ENCODE results near the gene F2RL1. TPM values are rescaled to one million over a fixed set of nuclear protein-coding genes. Genes with fewer than 3 reads are reported as not detected.

F2RL1 gene
- total RNA-seq, 4 donors from 2014 or later = 0.19 to 3.6 (median 0.35) TPM

GRCh38 chr5:76800579-76800978 is 18.3 kb upstream of the F2RL1 start:
- no peak for TF ChIP-seq CTCF (IDR thresholded peaks at IDR 0.05; ENCODE audit: low read depth)

DNA sequence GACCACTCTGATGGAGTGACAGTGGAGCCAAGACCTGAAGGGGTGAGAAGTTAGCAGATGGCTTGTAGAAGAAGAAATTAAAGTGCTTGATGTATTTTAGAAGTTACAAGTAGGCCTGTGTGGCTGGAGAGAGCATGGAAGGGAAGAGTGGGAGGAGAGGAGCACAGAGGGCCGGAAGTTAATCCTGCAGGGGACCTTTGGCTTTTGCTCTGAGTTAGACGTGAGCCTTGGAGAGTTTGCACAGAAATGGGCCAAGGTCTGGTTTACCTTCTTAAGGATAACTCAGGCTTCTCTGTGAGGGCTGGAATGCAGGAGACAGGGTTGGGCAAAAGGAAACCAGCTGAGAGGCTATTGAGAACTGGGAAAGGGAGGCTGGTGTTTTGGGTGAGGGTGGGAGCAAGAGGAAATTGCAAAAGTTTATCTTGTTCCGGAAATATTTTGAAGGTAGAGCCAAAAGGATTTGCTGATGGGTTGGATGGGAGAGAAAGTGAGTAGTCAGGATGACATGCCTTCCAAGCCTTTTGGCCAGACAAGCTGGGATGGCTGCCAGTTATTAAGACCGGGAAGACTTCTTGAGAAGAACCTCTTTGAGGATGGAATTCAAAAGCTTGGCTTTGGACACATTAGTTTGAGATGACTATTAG is 17.5 kb upstream of the F2RL1 start:
- no peak for TF ChIP-seq CTCF (IDR thresholded peaks at IDR 0.05; ENCODE audit: low read depth)

DNA sequence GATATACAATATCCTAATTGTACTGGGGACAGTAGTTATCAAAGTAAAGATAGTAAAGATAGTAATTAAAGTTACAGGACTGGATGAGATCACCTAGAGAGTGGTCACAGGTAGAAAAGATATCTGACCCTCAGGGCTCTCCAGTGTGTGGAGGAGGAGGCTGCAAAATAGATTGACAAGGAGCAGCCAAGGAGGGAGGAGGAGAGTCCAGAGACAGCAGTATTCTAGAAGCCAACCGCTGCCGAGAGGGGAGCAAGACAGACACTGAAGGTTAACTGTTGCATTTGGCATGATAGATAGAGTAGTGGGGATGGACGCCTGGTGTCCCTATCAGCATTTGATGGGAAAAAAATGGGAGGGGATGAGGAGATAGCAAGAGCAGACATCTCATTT is 17.0 kb upstream of the F2RL1 start:
- TF ChIP-seq CTCF (IDR thresholded peaks at IDR 0.05; ENCODE audit: low read depth) = no peak

DNA sequence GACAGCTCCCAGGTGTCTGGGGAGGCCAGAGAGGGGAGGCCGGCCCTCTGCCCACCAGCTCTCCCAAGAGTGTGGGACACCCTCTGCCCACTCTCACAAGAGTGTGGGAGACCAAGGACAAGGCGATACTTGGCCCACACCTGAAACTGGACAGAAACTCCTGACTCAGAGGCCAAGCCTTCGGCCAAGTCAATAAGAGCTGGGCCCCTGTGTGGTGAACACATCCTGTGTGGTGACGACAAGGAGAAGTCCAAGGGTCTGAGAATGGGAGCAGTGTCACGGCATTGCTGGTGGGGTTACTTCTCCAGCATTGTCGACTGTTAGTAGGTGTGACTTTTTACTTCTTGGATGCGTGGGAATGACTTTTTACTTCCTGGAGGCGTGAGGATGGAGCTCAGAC is 14.6 kb upstream of the F2RL1 start:
- no peak for TF ChIP-seq CTCF (IDR thresholded peaks at IDR 0.05; ENCODE audit: low read depth)

- no peak for TF ChIP-seq CTCF (IDR thresholded peaks at IDR 0.05; ENCODE audit: low read depth)
Measured at GRCh38 chr5:76805821-76806505, 12.9 kb upstream of the F2RL1 start.

DNA sequence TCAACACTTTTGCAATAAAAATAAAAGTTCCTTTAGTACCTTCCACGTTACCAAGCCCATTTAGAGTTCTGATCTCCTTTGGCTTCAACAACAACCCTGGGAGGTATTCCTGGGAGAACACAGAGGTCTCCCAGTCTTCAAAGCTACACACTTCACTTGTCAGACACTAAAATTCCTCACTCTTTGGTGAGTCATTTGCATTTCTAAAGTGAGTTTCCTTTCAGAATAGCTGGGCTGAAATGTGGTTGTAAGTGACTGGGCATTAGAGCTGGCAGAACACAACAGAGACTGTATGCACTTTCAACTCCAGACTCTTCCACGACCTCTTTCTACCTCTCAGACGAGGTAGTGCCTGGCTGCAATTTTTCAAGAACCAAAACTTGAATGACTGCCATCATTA is 11.5 kb upstream of the F2RL1 start:
- TF ChIP-seq CTCF (IDR thresholded peaks at IDR 0.05; ENCODE audit: low read depth) = no peak

DNA sequence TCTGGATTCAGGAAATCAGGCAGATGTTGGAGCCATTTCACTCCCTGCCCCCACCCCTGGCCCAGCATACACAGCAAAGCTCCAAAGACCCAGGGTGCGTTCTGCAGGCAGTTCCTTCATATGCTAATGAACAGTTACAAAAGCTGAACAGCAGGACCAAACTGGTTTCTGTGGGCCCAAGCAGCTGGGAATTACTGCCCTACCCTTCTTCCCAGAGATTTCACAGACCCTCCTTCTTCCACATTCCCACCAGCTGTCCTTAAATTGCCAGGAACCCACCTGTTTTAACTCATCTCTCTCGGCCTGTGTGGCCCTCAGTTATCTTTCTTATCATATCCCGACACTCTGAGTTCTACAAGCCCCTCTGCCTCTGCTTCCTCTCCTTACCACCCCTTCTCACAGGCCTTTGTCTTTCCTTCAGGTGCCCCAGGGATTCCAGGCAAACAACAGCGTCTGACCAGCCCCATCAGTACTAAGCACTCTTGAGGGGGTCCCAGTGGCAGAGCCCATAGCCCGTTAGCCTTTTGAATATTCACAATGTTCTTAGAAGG is 10.6 kb upstream of the F2RL1 start:
- no peak for TF ChIP-seq CTCF (IDR thresholded peaks at IDR 0.05; ENCODE audit: low read depth)
